IPS-18c (cell line): ENCODE data around the gene DTNB.

Source experiments
- H3K4me3 ChIP-seq: 2 replicates; pipeline ENCODE4 v1.7.0; 2013; ENCODE audit warnings: low read depth, mild to moderate bottlenecking, low read length, moderate library complexity; ENCODE audit not compliant: insufficient read depth
- H3K9me3 ChIP-seq: one replicate; pipeline ENCODE4 v1.6.1; 2013; ENCODE audit warnings: mild to moderate bottlenecking, low read length, moderate library complexity; ENCODE audit not compliant: control insufficient read depth, insufficient read depth

Gene DTNB

GRCh38 chr2:25481381-25482300, 191.7 kb downstream of the DTNB start:
- Histone ChIP-seq H3K9me3 (no peaks in the 10 kb centered on the region), H3K4me3 (no peak overlapping the region)

- H3K9me3 ChIP-seq = no peaks in the 10 kb centered on the region
- no peak overlapping the region for H3K4me3 ChIP-seq
Observed at GRCh38 chr2:25480561-25480960, 192.8 kb downstream of the DTNB start.

- no peak overlapping the region for H3K4me3 ChIP-seq
- no peaks in the 10 kb centered on the region for H3K9me3 ChIP-seq
Observed at GRCh38 chr2:25479761-25480160, 193.6 kb downstream of the DTNB start.

DNA sequence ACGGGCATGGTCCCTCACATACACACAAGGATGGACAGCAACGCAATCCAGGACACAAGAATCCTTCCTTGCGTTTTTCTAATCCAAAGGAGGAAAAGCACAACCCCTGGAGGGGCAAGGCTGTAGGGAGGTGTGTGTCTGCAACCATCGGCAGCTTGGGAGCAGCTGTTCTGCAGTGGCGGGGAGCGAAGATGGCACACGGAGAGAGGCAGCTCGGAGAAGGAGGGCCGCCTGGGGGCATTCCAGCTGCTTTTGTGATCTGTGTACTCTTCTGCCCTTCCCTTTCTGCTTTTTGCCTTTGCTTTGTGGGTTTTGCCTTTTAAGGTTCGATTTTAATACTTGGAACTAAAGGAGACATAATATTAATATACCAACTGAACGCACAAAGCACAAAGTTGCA, 194.6 kb downstream of the DTNB start:
- Histone ChIP-seq H3K9me3 (no peaks in the 10 kb centered on the region), H3K4me3 (no peak overlapping the region)

GRCh38 chr2:25473758-25474340, 199.5 kb downstream of the DTNB start:
- no peak overlapping the region for H3K4me3 ChIP-seq
- H3K9me3 ChIP-seq = no peaks in the 10 kb centered on the region

DNA sequence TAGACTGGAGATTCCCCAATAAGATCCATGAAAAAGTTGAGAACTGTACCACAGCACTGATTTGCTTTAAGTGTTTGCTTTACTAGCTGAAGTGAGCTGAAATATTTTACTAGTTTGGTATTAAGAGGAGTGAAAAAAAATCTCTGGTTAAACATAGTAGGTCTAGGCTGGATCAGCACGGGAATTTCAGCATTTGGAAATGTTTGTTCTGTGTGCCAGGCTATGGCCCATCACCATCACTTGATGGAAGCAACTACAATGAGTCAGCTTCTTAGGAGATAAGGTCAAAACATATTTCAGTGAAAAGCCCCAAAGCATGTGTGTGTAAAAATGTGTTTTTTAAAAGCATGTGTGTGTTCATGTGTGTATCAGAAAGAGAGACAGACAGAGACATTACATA, 200.2 kb downstream of the DTNB start:
- Histone ChIP-seq H3K9me3 (no peaks in the 10 kb centered on the region), H3K4me3 (no peak overlapping the region)

DNA sequence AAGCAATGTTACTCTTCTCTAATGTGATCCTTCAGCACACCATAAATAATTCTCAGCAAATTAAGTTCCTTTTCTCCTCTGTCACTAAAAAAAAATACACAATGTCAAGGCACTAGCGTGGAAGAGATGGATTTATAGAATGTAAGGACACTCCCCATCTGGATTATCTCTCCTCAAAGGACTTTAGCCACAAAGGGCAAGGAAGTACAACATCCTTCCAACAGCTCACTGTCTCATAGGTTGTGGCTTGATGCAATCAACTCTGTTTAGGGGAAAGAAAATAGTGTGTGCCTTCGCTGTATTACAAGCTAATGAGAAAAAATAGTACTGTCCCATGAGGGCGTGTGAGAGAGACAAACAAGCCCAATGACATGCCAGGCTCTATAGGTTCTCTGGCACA, 202.6 kb downstream of the DTNB start:
- H3K9me3 ChIP-seq = no peaks in the 10 kb centered on the region

DNA sequence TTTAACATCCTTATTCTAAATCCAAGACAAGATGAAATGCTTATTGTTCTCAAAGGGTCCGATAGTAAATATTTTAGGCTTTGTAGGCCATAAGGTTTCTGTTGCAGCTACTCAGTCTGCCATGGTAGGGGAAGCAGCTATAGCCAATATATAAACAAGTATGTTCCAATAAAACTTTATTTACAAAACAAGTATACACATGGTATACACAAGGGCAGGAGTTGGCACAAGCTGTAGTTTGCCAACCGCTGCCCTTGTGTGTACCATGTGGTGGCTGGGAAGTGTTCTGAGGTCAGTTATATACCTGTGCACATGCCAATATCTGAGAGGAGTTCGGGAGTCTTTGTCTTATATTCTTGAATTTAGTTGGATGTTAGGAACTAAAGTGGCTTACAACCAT, 205.6 kb downstream of the DTNB start:
- Histone ChIP-seq H3K9me3 (no peaks in the 10 kb centered on the region), H3K4me3 (no peak overlapping the region)

More for the DNA sequence above, 202.6 kb downstream of the DTNB start:
- no peak overlapping the region for H3K4me3 ChIP-seq

DNA sequence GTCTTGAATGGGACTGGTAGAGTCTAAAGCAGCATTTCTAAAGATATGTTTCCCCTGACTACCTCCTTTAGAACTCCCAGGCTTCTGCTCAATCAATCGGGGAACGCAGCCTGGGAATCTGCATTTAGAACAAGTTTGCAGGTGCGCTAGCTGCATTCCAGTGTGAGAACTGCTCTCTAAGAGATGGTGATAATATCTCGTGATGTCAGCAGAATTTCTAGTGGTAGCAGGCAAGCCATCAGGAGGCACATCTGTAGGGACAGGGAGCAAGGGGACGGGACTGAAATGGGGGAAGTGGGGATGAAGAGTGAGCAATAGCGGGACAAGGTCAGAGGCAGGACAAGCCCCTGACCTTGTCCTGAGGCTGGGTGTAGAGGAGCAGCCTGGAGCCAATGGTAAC, 211.4 kb downstream of the DTNB start:
- Histone ChIP-seq H3K4me3 (no peak overlapping the region), H3K9me3 (no peaks in the 10 kb centered on the region)

- H3K4me3 ChIP-seq = no peak overlapping the region
- H3K9me3 ChIP-seq = no peaks in the 10 kb centered on the region
Observed at GRCh38 chr2:25460261-25460905, 213.0 kb downstream of the DTNB start.

GRCh38 chr2:25454824-25455611, 218.4 kb downstream of the DTNB start:
- Histone ChIP-seq H3K4me3 (no peak overlapping the region), H3K9me3 (no peaks in the 10 kb centered on the region)

GRCh38 chr2:25453199-25453905, 220.0 kb downstream of the DTNB start:
- no peaks in the 10 kb centered on the region for H3K9me3 ChIP-seq
- no peak overlapping the region for H3K4me3 ChIP-seq

GRCh38 chr2:25448808-25449207, 224.6 kb downstream of the DTNB start:
- H3K4me3 ChIP-seq = no peak overlapping the region

DNA sequence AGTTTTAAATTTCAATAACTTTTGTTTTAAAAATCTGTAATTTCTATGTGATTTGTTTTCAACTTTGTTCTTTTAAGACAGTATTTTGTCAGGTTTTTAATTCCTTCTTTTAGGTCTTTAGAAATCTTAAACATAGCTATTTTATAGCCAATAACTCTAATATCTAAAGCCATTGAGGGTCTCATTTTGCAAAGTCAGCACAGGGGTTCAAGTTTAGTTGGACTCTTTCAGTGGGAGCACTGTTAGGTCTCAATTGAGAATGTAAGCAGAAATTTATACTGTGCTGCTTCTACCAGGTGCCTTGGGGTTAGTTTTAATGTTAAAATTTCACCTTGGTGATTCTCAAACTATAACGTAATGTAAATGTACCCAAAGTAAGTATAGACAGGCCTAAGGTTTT, 226.4 kb downstream of the DTNB start:
- Histone ChIP-seq H3K4me3 (no peak overlapping the region), H3K9me3 (no peaks in the 10 kb centered on the region)

More at GRCh38 chr2:25448808-25449207, 224.6 kb downstream of the DTNB start:
- no peaks in the 10 kb centered on the region for H3K9me3 ChIP-seq

DNA sequence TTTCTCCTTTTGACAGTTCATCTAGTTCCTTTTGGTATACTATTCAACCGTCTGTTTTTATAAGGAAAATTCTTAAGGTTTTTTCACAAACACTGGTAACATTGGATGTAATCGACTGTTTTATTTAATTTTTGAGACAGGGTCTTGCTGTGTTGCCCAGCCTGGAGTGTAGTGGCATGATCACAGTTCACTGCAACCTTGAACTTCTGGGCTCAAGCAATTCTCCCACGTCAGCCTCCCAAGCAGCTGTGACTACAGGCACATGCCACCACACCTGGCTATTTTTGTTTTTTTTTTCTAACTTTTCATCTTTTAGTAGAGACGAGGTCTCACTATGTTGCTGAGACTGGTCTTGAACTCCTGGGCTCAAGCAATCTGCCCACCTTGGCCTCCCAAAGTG, 227.3 kb downstream of the DTNB start:
- Histone ChIP-seq H3K4me3 (no peak overlapping the region), H3K9me3 (no peaks in the 10 kb centered on the region)

- no peaks in the 10 kb centered on the region for H3K9me3 ChIP-seq
- no peak overlapping the region for H3K4me3 ChIP-seq
Observed at GRCh38 chr2:25445464-25445863, 227.9 kb downstream of the DTNB start.
